Body of pancreas (tissue), 4 donors: Measurements from ENCODE around the gene USH2A. TPM values are rescaled to one million over a fixed set of nuclear protein-coding genes. Genes with fewer than 3 reads are reported as not detected.

Source experiments
- ATAC-seq: fragments of 150-250 bp; one replicate; pipeline ENCODE4 v1.9.1; 2016
- DNase-seq, 4 donors: peaks; one replicate each; pipeline ENCODE4 v3.0.0-alpha.2; 2019
- H3K27ac ChIP-seq, 4 donors: fragments of 200-600 bp; sonication (generic); 1 replicate in 3 of 4; 2 replicates in 1 of 4; pipeline versions ENCODE4 v1.5.1 to v1.6.1; 2016 to 2019; ENCODE audit warnings: mild to moderate bottlenecking in 1 of 4, mixed read lengths in 1 of 4, moderate library complexity in 1 of 4
- H3K27me3 ChIP-seq, 2 donors: fragments of 200-600 bp; sonication (generic); one replicate each; pipeline ENCODE4 v1.6.0; 2016; ENCODE audit warnings: mild to moderate bottlenecking in 1 of 2
- H3K36me3 ChIP-seq, 2 donors: fragments of 200-600 bp; sonication (generic); replicated peaks in 1 of 2; 2 replicates each; pipeline ENCODE4 v1.5.1; 2016; ENCODE audit warnings: low read depth in 2 of 2; ENCODE audit not compliant: insufficient read depth in 1 of 2
- H3K4me1 ChIP-seq: fragments of 200-600 bp; sonication (generic); one replicate; pipeline ENCODE4 v1.6.0; 2016
- H3K4me3 ChIP-seq, 2 donors: fragments of 200-600 bp; sonication (generic); 1 replicate in 1 of 2; 2 replicates in 1 of 2; pipeline ENCODE4 v1.5.1; 2016 to 2019
- H3K9me3 ChIP-seq, 3 donors: fragments of 200-600 bp; sonication (generic); 1 replicate in 2 of 3; 2 replicates in 1 of 3; pipeline ENCODE4 v1.5.1; 2016
- CTCF ChIP-seq, 7 experiments: fragments of 450-650 bp in 4 of 7; fragments of 200-600 bp in 3 of 7; sonication (generic) in 3 of 7; IDR thresholded peaks; one replicate each; pipeline ENCODE4 v1.5.1; 2016 to 2019; ENCODE audit warnings: antibody characterized with exemption in 7 of 7
- POLR2A ChIP-seq, 3 donors: fragments of 450-650 bp; IDR thresholded peaks; one replicate each; pipeline ENCODE4 v1.6.1; 2016; ENCODE audit warnings: antibody characterized with exemption in 3 of 3, mild to moderate bottlenecking in 2 of 3
- WGBS, 2 donors: methylation state at CpG; one replicate each; pipeline ENCODE4 v1.1.5; 2017; 5-methylcytosine and 5-hydroxymethylcytosine counted together
- intact Hi-C: fragments of 100-400 bp; cut with DNase I; formaldehyde crosslinking; loops from one replicate; pipeline ENCODE4 v1.15.1; 2023
- total RNA-seq, 2 donors: library from RNA; depleted of rRNA; stranded (reverse); fragments of >200 nt; gene quantifications; one replicate each; pipeline ENCODE4 v1.1.0, GENCODE V29; 2016

USH2A gene
- total RNA-seq, 2 donors from 2014 or later: 0.26 to 0.33 TPM

GRCh38 chr1:216114180-216114579 lies 309.1 kb downstream of the USH2A start:
- intact Hi-C loops: no loop called here
- H3K36me3 ChIP-seq: no peaks in the 10 kb centered on the region
- H3K27ac ChIP-seq: no peak overlapping the region
- no peaks in the 10 kb centered on the region for H3K4me1 ChIP-seq
- ATAC-seq (no peak), DNase-seq (no peak)
- no peaks in the 10 kb centered on the region for H3K9me3 ChIP-seq
- TF ChIP-seq POLR2A (IDR thresholded peaks at IDR 0.05) (no peak), CTCF (IDR thresholded peaks at IDR 0.05) (no peak)
- H3K4me3 ChIP-seq: no peak overlapping the region
- no peaks in the 10 kb centered on the region for H3K27me3 ChIP-seq

- no peaks in the 10 kb centered on the region for H3K9me3 ChIP-seq
- ATAC-seq: no peak
- H3K4me1 ChIP-seq: no peaks in the 10 kb centered on the region
- DNase-seq: no peak
- WGBS, 2 donors: 65 to 82% methylated on average over 4 of the region's 4 CpGs
- intact Hi-C loops: no loop called here
- no peak overlapping the region for H3K27ac ChIP-seq
- H3K27me3 ChIP-seq: no peaks in the 10 kb centered on the region
- no peak overlapping the region for H3K4me3 ChIP-seq
- TF ChIP-seq CTCF (IDR thresholded peaks at IDR 0.05) (no peak), POLR2A (IDR thresholded peaks at IDR 0.05) (no peak)
- no peaks in the 10 kb centered on the region for H3K36me3 ChIP-seq
Measured at GRCh38 chr1:216113181-216113580, 310.1 kb downstream of the USH2A start.

DNA sequence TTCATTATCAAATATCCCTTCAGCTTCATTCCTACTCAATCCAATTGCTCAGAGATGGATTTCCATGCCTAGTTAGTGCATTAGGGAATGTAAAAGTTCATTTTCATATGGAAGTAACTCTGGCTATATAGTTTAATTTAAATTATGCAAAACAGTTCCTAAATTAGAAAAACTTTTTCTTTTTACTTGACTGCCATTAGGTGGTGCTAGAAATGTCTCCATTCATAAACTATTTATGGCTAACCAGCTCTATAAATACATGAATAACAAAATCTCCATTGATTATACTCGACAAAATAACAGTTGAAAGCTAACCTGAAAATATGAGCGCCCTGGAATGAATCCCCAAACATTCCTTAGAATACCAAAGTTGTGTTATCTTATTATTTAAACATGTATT lies 311.4 kb downstream of the USH2A start:
- ATAC-seq: no peak
- no peaks in the 10 kb centered on the region for H3K36me3 ChIP-seq
- 31 to 40% methylated on average over 2 of the region's 2 CpGs for WGBS, 2 donors
- DNase-seq: no peak
- no peaks in the 10 kb centered on the region for H3K9me3 ChIP-seq
- TF ChIP-seq POLR2A (IDR thresholded peaks at IDR 0.05) (no peak), CTCF (IDR thresholded peaks at IDR 0.05) (no peak)
- H3K4me3 ChIP-seq: no peak overlapping the region
- intact Hi-C loops: no loop called here
- no peaks in the 10 kb centered on the region for H3K4me1 ChIP-seq
- no peak overlapping the region for H3K27ac ChIP-seq
- no peaks in the 10 kb centered on the region for H3K27me3 ChIP-seq

- TF ChIP-seq POLR2A (IDR thresholded peaks at IDR 0.05): no peak
- no peak for TF ChIP-seq CTCF (IDR thresholded peaks at IDR 0.05)
- Histone ChIP-seq H3K9me3 (no peaks in the 10 kb centered on the region), H3K4me1 (no peaks in the 10 kb centered on the region), H3K36me3 (no peaks in the 10 kb centered on the region), H3K27ac (no peak overlapping the region), H3K4me3 (no peak overlapping the region), H3K27me3 (no peaks in the 10 kb centered on the region)
- intact Hi-C loops: no loop called here
- ATAC-seq (no peak), DNase-seq (no peak)
- WGBS, 2 donors: 53 to 64% methylated on average over 4 of the region's 4 CpGs
Measured at GRCh38 chr1:216095400-216095799, 327.8 kb downstream of the USH2A start.

DNA sequence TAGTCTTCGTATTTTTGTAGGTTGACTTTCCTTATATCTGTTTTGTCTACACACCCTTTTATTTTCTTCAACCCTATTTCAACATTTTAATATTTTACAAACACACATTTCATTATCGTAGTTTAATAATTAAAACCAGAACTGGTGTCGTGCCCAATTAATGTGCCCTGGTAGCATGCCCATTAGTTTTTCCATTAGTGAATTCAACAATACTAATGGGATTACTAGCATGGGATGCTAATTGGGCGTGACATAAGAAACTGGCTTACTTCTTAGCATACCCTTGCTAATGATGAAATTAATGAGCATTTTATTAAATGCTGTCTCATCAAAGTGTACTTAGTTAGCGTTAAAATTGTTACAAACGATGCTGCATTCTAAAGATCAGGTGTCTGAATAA lies 332.7 kb downstream of the USH2A start:
- no peaks in the 10 kb centered on the region for H3K27me3 ChIP-seq
- no peaks in the 10 kb centered on the region for H3K9me3 ChIP-seq
- DNase-seq (no peak), ATAC-seq (no peak)
- no peaks in the 10 kb centered on the region for H3K4me1 ChIP-seq
- TF ChIP-seq CTCF (IDR thresholded peaks at IDR 0.05) (no peak), POLR2A (IDR thresholded peaks at IDR 0.05) (no peak)
- no peak overlapping the region for H3K4me3 ChIP-seq
- H3K27ac ChIP-seq: no peak overlapping the region
- WGBS, 2 donors: 62 to 71% methylated on average over 6 of the region's 6 CpGs
- intact Hi-C loops: no loop called here
- no peaks in the 10 kb centered on the region for H3K36me3 ChIP-seq
